A549 (cell line): ENCODE results near the gene ASXL3.

Source experiments
- PHF8 ChIP-seq: fragments of 200-600 bp; sonication (generic); IDR thresholded peaks from 2 replicates; pipeline ENCODE4 v1.6.1; 2016; ENCODE audit warnings: low read depth, mild to moderate bottlenecking, antibody characterized with exemption, moderate library complexity, borderline replicate concordance
- SREBF2 ChIP-seq: fragments of 450-650 bp; IDR thresholded peaks from 2 replicates; pipeline ENCODE4 v1.6.1; 2014; ENCODE audit warnings: mild to moderate bottlenecking, moderate library complexity
- TF ChIP-seq, protein P1 (sequence below): fragments of >200 bp; sonication (Bioruptor Twin); formaldehyde crosslinking; IDR thresholded peaks from 3 replicates; pipeline ENCODE4 v1.5.1; 2016

- TF ChIP-seq PHF8 = no peak
- no peak for TF ChIP-seq SREBF2
- TF ChIP-seq, protein P1, sequence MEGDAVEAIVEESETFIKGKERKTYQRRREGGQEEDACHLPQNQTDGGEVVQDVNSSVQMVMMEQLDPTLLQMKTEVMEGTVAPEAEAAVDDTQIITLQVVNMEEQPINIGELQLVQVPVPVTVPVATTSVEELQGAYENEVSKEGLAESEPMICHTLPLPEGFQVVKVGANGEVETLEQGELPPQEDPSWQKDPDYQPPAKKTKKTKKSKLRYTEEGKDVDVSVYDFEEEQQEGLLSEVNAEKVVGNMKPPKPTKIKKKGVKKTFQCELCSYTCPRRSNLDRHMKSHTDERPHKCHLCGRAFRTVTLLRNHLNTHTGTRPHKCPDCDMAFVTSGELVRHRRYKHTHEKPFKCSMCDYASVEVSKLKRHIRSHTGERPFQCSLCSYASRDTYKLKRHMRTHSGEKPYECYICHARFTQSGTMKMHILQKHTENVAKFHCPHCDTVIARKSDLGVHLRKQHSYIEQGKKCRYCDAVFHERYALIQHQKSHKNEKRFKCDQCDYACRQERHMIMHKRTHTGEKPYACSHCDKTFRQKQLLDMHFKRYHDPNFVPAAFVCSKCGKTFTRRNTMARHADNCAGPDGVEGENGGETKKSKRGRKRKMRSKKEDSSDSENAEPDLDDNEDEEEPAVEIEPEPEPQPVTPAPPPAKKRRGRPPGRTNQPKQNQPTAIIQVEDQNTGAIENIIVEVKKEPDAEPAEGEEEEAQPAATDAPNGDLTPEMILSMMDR = no peak
Measured at GRCh38 chr18:33745871-33746545, 168.0 kb downstream of the ASXL3 start.
